ENCODE data around the gene PLCH1.

The PLCH1 gene

DNA sequence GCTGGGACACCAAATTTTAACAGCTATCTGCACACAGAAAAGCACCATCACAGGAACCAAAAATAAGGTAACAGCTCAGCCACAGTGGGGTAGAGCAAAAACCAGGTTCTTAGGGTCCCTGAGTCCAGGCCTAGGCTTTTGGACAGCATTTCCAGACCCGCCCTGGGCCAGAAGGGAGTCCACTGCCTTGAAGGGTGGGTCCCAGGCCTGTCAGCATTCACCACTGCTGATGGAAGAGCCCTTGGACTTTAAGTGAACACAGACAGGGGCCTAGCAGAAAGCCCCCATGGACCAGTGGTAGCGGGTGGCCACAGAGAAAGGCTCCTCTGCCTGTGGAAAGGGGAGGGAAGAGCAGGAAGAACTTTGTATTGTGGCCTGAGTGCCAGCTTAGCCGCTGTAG is 56.4 kb downstream of the PLCH1 start:
- no peak overlapping the region for H3K4me3 ChIP-seq (ENCODE audit: low read depth, low read length)
- TF ChIP-seq, protein P1, sequence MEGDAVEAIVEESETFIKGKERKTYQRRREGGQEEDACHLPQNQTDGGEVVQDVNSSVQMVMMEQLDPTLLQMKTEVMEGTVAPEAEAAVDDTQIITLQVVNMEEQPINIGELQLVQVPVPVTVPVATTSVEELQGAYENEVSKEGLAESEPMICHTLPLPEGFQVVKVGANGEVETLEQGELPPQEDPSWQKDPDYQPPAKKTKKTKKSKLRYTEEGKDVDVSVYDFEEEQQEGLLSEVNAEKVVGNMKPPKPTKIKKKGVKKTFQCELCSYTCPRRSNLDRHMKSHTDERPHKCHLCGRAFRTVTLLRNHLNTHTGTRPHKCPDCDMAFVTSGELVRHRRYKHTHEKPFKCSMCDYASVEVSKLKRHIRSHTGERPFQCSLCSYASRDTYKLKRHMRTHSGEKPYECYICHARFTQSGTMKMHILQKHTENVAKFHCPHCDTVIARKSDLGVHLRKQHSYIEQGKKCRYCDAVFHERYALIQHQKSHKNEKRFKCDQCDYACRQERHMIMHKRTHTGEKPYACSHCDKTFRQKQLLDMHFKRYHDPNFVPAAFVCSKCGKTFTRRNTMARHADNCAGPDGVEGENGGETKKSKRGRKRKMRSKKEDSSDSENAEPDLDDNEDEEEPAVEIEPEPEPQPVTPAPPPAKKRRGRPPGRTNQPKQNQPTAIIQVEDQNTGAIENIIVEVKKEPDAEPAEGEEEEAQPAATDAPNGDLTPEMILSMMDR (IDR thresholded peaks at IDR 0.05; ENCODE audit: low read depth, low read length) = no peak

DNA sequence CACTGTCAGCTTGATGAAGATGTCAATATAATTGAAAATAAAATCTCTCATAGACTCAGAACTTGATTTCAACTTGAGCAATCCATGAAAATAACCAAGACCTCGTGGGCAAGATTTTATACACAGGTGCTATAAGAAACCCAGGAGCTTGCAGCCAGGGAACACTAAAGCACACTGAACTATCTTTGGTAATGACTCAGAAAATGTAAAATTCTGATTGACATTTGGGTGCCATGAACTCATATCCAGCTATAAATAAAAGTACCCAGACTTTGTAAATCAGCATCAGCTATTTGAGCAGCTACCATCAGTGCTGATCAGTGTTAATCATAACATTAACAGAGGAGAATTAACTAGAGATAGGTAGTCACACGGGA is 61.5 kb downstream of the PLCH1 start:
- TF ChIP-seq, protein P1 (IDR thresholded peaks at IDR 0.05; ENCODE audit: low read depth, low read length) = no peak
- H3K4me3 ChIP-seq (ENCODE audit: low read depth, low read length) = no peak overlapping the region

DNA sequence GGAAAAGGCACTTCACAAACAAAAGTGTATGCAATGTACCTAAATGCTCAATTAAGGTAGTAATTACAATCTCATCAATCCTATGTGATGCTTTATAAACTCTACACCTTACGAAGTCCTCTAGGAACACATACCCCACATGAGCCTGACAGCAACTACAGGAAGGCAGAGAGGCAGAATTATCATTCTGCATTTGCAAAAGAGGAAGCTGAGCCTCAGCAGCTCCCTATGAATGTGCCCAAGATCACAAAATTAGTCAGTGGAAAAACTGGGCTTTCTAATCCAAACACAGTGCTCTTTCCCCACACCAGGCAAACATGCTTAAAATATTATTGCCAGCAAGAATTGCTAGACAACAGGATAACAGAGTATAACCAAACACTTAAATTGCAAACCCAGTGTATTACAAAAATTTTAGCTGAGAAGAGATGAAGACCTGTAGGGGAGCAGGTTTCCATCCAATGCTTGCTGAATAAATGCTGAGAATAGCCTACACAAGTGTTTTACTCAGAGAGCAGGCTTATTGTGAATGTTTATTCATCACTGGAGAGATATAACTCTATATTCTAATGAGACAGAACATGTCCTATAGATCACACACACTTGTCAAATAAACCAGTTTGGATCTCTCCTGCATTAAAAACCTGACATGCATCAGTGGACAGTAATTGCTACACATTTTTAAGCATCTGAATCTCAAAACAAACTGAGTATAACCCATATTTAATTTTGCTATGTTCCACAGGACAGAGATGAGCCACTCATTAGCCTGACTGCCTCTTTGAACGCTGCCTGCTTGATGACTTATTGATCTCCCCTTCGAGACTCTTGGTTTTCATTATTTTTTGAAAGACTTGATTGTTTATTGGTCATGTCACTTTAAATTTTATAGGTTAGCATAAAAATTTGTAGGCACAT is 62.2 kb downstream of the PLCH1 start:
- no peak overlapping the region for H3K4me3 ChIP-seq (ENCODE audit: low read depth, low read length)
- TF ChIP-seq, protein P1 (IDR thresholded peaks at IDR 0.05; ENCODE audit: low read depth, low read length) = no peak

DNA sequence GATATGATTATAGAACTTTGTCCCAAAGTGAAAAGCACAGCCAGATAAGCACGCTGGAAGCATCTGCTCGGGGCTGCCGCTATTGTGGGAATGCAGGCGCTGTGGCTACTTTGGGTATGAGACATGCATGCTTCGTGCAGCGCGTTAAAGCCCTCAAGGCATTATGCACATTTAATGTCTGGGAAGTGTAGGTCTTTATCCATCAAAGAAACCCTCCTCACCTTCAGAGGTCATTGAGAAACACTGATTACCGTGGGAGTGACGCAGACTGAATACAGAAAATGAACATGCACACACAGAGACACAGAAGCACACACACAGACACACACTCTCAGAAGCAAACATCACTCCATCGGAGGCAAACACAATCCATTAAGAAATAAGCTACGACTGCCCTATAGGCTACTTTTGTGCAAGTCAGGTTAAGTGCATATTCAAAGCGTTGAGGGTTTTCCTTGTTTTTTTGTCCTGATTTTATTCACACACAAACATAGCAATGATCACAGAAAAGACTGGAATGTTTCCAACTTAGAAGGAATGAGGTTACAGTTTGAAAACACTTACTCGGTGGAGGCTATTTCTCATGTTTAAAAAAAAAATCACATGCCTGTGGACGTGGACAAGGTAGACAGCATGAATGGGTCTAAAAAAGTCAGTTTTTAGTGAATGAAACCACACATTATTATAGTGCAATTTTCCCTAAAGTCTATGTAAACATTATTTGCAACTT is 68.5 kb downstream of the PLCH1 start:
- TF ChIP-seq, protein P1 (IDR thresholded peaks at IDR 0.05; ENCODE audit: low read depth, low read length) = no peak
- H3K4me3 ChIP-seq (ENCODE audit: low read depth, low read length) = no peak overlapping the region

DNA sequence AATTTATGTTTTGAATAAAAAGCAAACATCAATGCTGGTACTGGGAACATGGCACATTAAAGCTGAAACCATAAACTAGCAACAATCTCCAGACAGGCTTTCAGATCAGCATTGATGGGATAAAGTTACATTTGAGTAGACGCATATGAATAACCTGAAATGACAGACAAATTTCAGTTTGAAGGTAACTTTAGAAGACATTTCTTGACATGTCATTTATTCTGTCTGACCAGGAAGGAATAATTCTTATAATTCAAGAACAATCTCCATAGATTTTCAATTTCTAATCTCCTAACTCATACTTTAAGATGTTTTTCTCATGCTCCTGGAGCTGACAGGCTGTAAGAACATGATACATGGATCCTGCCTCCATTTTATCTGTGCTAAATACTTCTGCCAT is 69.8 kb downstream of the PLCH1 start:
- no peak overlapping the region for H3K4me3 ChIP-seq (ENCODE audit: low read depth, low read length)
- TF ChIP-seq, protein P1 (IDR thresholded peaks at IDR 0.05; ENCODE audit: low read depth, low read length) = no peak

DNA sequence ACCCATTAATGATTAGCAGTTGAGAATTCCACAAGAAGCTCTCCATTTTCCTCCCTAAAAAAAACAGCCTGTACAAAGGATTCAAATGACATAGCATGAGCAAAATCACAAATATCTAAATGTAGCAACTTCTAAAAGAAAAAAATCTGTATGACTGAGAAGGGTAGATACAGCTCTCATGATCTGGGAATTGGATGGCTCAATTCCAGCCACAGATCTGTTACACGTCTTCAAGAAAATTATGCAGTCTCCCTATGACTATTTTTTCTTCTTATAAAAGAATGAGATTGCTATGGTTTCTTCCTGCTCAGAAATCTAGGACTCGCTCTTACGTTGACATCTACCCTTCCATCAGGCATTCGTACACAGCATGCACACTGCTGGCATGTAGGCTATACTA is 71.5 kb downstream of the PLCH1 start:
- H3K4me3 ChIP-seq (ENCODE audit: low read depth, low read length) = no peak overlapping the region
- TF ChIP-seq, protein P1 (IDR thresholded peaks at IDR 0.05; ENCODE audit: low read depth, low read length) = no peak

DNA sequence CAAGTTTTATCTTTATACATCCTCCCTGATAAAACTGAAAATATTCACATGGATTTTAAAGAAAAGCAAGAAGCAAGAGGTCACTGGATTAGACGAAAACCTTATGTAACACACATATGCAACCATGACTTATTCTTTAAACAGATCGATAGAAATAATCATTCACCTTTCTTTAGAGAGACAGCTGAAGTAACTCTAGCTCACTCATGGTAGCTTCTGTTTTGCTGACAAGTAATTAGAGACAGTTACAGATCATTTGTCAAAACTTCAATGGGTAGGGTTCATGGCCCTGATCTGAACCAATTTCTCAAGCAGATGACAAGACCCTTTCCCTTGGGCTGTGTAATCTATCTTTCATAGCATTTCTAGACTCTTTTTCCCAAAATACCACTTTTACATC is 74.5 kb downstream of the PLCH1 start:
- TF ChIP-seq, protein P1 (IDR thresholded peaks at IDR 0.05; ENCODE audit: low read depth, low read length) = no peak
- H3K4me3 ChIP-seq (ENCODE audit: low read depth, low read length) = no peak overlapping the region

All from WI38 (cell line).